H1 (cell line): Measurements from ENCODE around the gene KRT13. TPM values are rescaled to one million over a fixed set of nuclear protein-coding genes. Genes with fewer than 3 reads are reported as not detected.
A peak's percentile ranks its signal among the peaks of the same experiment; 100 is the strongest.

Experiments
- CTCF ChIA-PET: fragments of 300-600 bp; sonication (Branson Sonifier 250); formaldehyde crosslinking; loops from one replicate; lab custom pipeline; 2021; ENCODE audit not compliant: partially characterized antibody; lab: Charles Lee
- POLR2A ChIA-PET: fragments of 300-600 bp; sonication (Branson Sonifier 250); formaldehyde crosslinking; loops from one replicate; lab custom pipeline; 2021; ENCODE audit warnings: inconsistent platforms; ENCODE audit not compliant: partially characterized antibody; lab: Charles Lee
- DNase-seq, 2 experiments: peaks; one replicate each; pipeline versions ENCODE4 v3.0.0 to v3.0.0-alpha.2; 2010 to 2022; ENCODE audit warnings: low spot score in 2 of 2, low read depth in 1 of 2, mixed read lengths in 1 of 2
- FAIRE-seq: peaks from 2 replicates; lab custom pipeline; 2011; peaks lifted over from hg19 to GRCh38; lab: Jason Lieb, UNC
- H2AFZ ChIP-seq: 2 replicates; pipeline ENCODE4 v1.8.1; 2012; ENCODE audit warnings: low read length, inconsistent platforms
- H2AK5ac ChIP-seq: 2 replicates; pipeline ENCODE4 v1.6.1; 2013; ENCODE audit warnings: low read depth, low read length
- H2BK120ac ChIP-seq: replicated peaks from 2 replicates; pipeline ENCODE3; 2013; ENCODE audit warnings: low read depth, low read length, inconsistent platforms
- H2BK12ac ChIP-seq: 2 replicates; pipeline ENCODE4 v1.6.1; 2013; ENCODE audit warnings: low read depth, low read length
- H2BK15ac ChIP-seq: 2 replicates; pipeline ENCODE4 v1.6.1; 2013; ENCODE audit warnings: low read length
- H2BK20ac ChIP-seq: 2 replicates; pipeline ENCODE4 v1.6.1; 2013; ENCODE audit warnings: low read length
- H2BK5ac ChIP-seq: 2 replicates; pipeline ENCODE4 v1.6.1; 2013; ENCODE audit warnings: low read depth, low read length
- H3K14ac ChIP-seq: 2 replicates; pipeline ENCODE4 v1.6.1; 2013; ENCODE audit warnings: inconsistent platforms; ENCODE audit not compliant: insufficient read length
- H3K18ac ChIP-seq: 2 replicates; pipeline ENCODE4 v1.6.1; 2013; ENCODE audit warnings: low read length; ENCODE audit errors: extremely low read depth
- H3K23ac ChIP-seq: 2 replicates; pipeline ENCODE4 v1.6.1; 2013; ENCODE audit warnings: inconsistent platforms; ENCODE audit not compliant: insufficient read length
- H3K23me2 ChIP-seq: 2 replicates; pipeline ENCODE4 v1.6.1; 2013; ENCODE audit warnings: low read depth, low read length
- H3K27ac ChIP-seq: 2 replicates; pipeline ENCODE4 v1.6.1; 2011; ENCODE audit warnings: low read depth, low read length, inconsistent platforms
- H3K27me3 ChIP-seq, 4 experiments: replicated peaks in 1 of 4; 1 replicate in 1 of 4; 2 replicates in 3 of 4; pipeline versions ENCODE4 v1.6.1 to v1.8.1; 2011 to 2013; ENCODE audit warnings: low read length in 3 of 4, mild to moderate bottlenecking in 3 of 4, inconsistent platforms in 2 of 4, mixed read lengths in 2 of 4, moderate library complexity in 1 of 4; ENCODE audit not compliant: control insufficient read depth in 3 of 4, insufficient read depth in 3 of 4; ENCODE audit errors: extremely low read depth in 1 of 4
- H3K36me3 ChIP-seq, 4 experiments: 2 replicates each; pipeline versions ENCODE4 v1.6.1 to v1.8.1; 2011 to 2013; ENCODE audit warnings: mild to moderate bottlenecking in 4 of 4, low read length in 3 of 4, moderate library complexity in 2 of 4, control low read depth in 1 of 4, inconsistent platforms in 1 of 4; ENCODE audit not compliant: insufficient read depth in 4 of 4, control insufficient read depth in 2 of 4
- H3K4ac ChIP-seq: replicated peaks from 2 replicates; pipeline ENCODE3; 2013; ENCODE audit warnings: low read length, low read depth, mixed read lengths, inconsistent platforms; ENCODE audit not compliant: insufficient read length
- H3K4me1 ChIP-seq, 4 experiments: replicated peaks in 1 of 4; 1 replicate in 1 of 4; 2 replicates in 3 of 4; pipeline versions ENCODE4 v1.6.1 to v1.8.1; 2011 to 2013; ENCODE audit warnings: low read length in 3 of 4, inconsistent platforms in 2 of 4, mixed read lengths in 1 of 4; ENCODE audit not compliant: insufficient read depth in 4 of 4, control insufficient read depth in 3 of 4
- H3K4me2 ChIP-seq, 2 experiments: 2 replicates each; pipeline versions ENCODE4 v1.6.1 to v1.8.1; 2011 to 2013; ENCODE audit warnings: low read depth in 2 of 2, low read length in 2 of 2, control low read depth in 1 of 2, inconsistent platforms in 1 of 2, mild to moderate bottlenecking in 1 of 2; ENCODE audit not compliant: insufficient read depth in 1 of 2
- H3K4me3 ChIP-seq, 4 experiments: fragments of 200-600, 300-600 bp in 1 of 4; sonication (generic), shearing (Covaris generic), sonication (Bioruptor Twin) in 1 of 4; 2 replicates each; pipeline versions ENCODE4 v1.5.1 to v1.8.1; 2011 to 2016; ENCODE audit warnings: low read length in 4 of 4, low read depth in 3 of 4, control low read depth in 2 of 4, inconsistent platforms in 2 of 4, mild to moderate bottlenecking in 2 of 4, mixed read lengths in 1 of 4, moderate library complexity in 1 of 4; ENCODE audit not compliant: insufficient read depth in 2 of 4; ENCODE audit errors: extremely low read depth in 1 of 4
- H3K56ac ChIP-seq: replicated peaks from 2 replicates; pipeline ENCODE3; 2013; ENCODE audit warnings: low read depth, mild to moderate bottlenecking, mixed read lengths, low read length, inconsistent platforms; ENCODE audit not compliant: insufficient read length
- H3K79me1 ChIP-seq: 2 replicates; pipeline ENCODE4 v1.6.1; 2013; ENCODE audit warnings: low read depth, low read length, control low read depth
- H3K79me2 ChIP-seq, 2 experiments: 2 replicates each; pipeline versions ENCODE4 v1.6.1 to v1.8.1; 2012 to 2013; ENCODE audit warnings: low read length in 2 of 2, mild to moderate bottlenecking in 2 of 2, inconsistent platforms in 1 of 2; ENCODE audit not compliant: insufficient read depth in 2 of 2, control insufficient read depth in 1 of 2
- H3K9ac ChIP-seq, 4 experiments: replicated peaks in 1 of 4; 1 replicate in 1 of 4; 2 replicates in 3 of 4; pipeline versions ENCODE4 v1.6.1 to v1.8.1; 2011 to 2013; ENCODE audit warnings: low read depth in 3 of 4, low read length in 3 of 4, control low read depth in 2 of 4, mild to moderate bottlenecking in 2 of 4, moderate library complexity in 2 of 4, inconsistent platforms in 1 of 4; ENCODE audit errors: extremely low read depth in 1 of 4
- H3K9me3 ChIP-seq, 2 experiments: 2 replicates each; pipeline versions ENCODE4 v1.6.1 to v1.8.1; 2012 to 2013; ENCODE audit warnings: mild to moderate bottlenecking in 2 of 2, moderate library complexity in 2 of 2, control low read depth in 1 of 2, inconsistent platforms in 1 of 2, low read depth in 1 of 2, low read length in 1 of 2, mixed read lengths in 1 of 2; ENCODE audit not compliant: insufficient read depth in 2 of 2
- H4K20me1 ChIP-seq, 2 experiments: replicated peaks in 1 of 2; 2 replicates each; pipeline versions ENCODE3 to v1.8.1; 2011 to 2013; ENCODE audit warnings: inconsistent platforms in 2 of 2, low read length in 2 of 2, mild to moderate bottlenecking in 1 of 2; ENCODE audit not compliant: insufficient read depth in 2 of 2, control insufficient read depth in 1 of 2
- H4K5ac ChIP-seq: 2 replicates; pipeline ENCODE4 v1.6.1; 2013; ENCODE audit warnings: low read length, low read depth, mixed read lengths, inconsistent platforms; ENCODE audit not compliant: insufficient read length
- H4K8ac ChIP-seq: 2 replicates; pipeline ENCODE4 v1.8.0; 2013; ENCODE audit warnings: mild to moderate bottlenecking, moderate library complexity, low read length, inconsistent platforms; ENCODE audit not compliant: insufficient read depth; ENCODE audit errors: extremely low read depth
- H4K91ac ChIP-seq: replicated peaks from 2 replicates; pipeline ENCODE3; 2013; ENCODE audit warnings: low read length, mixed read lengths, inconsistent platforms; ENCODE audit not compliant: insufficient read length
- BCL11A ChIP-seq, 2 experiments: IDR thresholded peaks; one replicate each; pipeline ENCODE4 v1.6.1; 2011; ENCODE audit warnings: low read depth in 2 of 2, low read length in 2 of 2, mild to moderate bottlenecking in 2 of 2
- E2F6 ChIP-seq: IDR thresholded peaks from 2 replicates; pipeline ENCODE4 v1.6.1; 2012; ENCODE audit warnings: inconsistent platforms
- GABPA ChIP-seq: IDR thresholded peaks from 2 replicates; pipeline ENCODE4 v1.6.1; 2011; ENCODE audit warnings: mild to moderate bottlenecking, low read length, moderate library complexity, borderline replicate concordance; ENCODE audit not compliant: insufficient read depth
- RBBP5 ChIP-seq: IDR thresholded peaks from 2 replicates; pipeline ENCODE4 v1.7.1; 2012; ENCODE audit warnings: low read depth, mild to moderate bottlenecking, inconsistent platforms, low read length, moderate library complexity, borderline replicate concordance
- RNF2 ChIP-seq: fragments of 200-900, 300-1000 bp; sonication (generic); IDR thresholded peaks from 2 replicates; pipeline ENCODE4 v1.7.1; 2016; ENCODE audit warnings: borderline replicate concordance, low read depth, mild to moderate bottlenecking, antibody characterized with exemption, low read length; ENCODE audit not compliant: poor library complexity, severe bottlenecking; ENCODE audit errors: missing control alignments
- TCF12 ChIP-seq: IDR thresholded peaks from 2 replicates; pipeline ENCODE4 v1.6.1; 2011; ENCODE audit warnings: low read depth, mild to moderate bottlenecking, low read length
- USF2 ChIP-seq: IDR thresholded peaks from 2 replicates; pipeline ENCODE4 v1.6.1; 2011; ENCODE audit warnings: low read length, improper control_type of control experiment
- WGBS, 2 experiments: shearing (Covaris generic) in 1 of 2; methylation state at CpG; one replicate each; pipeline versions ENCODE4 v1.1.6 to v1.1.7; 2013 to 2015; ENCODE audit warnings: low lambda C conversion rate in 2 of 2, mixed read lengths in 2 of 2, inconsistent platforms in 1 of 2, low coverage in 1 of 2, missing lambda C conversion rate in 1 of 2; ENCODE audit not compliant: insufficient replicate concordance in 2 of 2, insufficient coverage in 1 of 2, insufficient read length in 1 of 2; ENCODE audit errors: extremely low coverage in 1 of 2, missing lambda C conversion rate in 1 of 2; 5-methylcytosine and 5-hydroxymethylcytosine counted together
- polyA plus RNA-seq, 7 experiments: library from polyadenylated mRNA; depleted of rRNA in 3 of 7; stranded (reverse) in 5 of 7; unstranded in 2 of 7; fragments of >200 nt in 5 of 7; fragments of 200-250 nt in 2 of 7; gene quantifications; 1 replicate in 5 of 7; 2 replicates in 1 of 7; 4 replicates in 1 of 7; pipeline versions ENCODE4 v1.2.1 to v1.2.3, GENCODE V29; 2011 to 2013; ENCODE audit warnings: missing spikeins in 2 of 7, mixed read lengths in 2 of 7
- total RNA-seq: library from RNA; stranded (reverse); fragmentation: NEBNext Ultra II Directional; extraction: Animal tissue kit (Norgen Biotek cat#: 25700); gene quantifications from 2 replicates; pipeline ENCODE4 v1.2.1, GENCODE V29; 2021

Gene KRT13
- total and polyA plus RNA-seq, 2 of the 8 experiments (the other 6 are each of a cell fraction or from before 2014, with no cell fraction given) = 0.09 TPM; not detected in 1

GRCh38 chr17:41518031-41518430 lies 12.6 kb upstream of the KRT13 start:
- no peak overlapping the region for H3K56ac ChIP-seq
- no peak overlapping the region for H3K4me3 ChIP-seq
- 92% methylated on average over 3 of the region's 3 CpGs; no CpG with 5 or more reads in 1 of the 2 experiments for WGBS, 2 experiments
- POLR2A ChIA-PET = interaction anchor here (8.0 kb wide), 1 partner anchor 11 kb away, joined by 69 read pairs; the partner anchor contains the start of gene KRT19
- peaks cover 0 to 16% (median 10%) of the 10 kb centered on the region in 4 experiments; a peak in 6 of 7 replicates for H3K4me1 ChIP-seq
- H3K23ac ChIP-seq = no peak overlapping the region
- H2BK120ac ChIP-seq = no peak overlapping the region
- H3K79me2 ChIP-seq = no peaks in the 10 kb centered on the region
- no peaks in the 10 kb centered on the region for H3K79me1 ChIP-seq
- peaks cover 0 to 8% (median 1%) of the 10 kb centered on the region in 4 experiments; a peak in 2 of 8 replicates for H3K36me3 ChIP-seq
- no peak for FAIRE-seq
- no peaks in the 10 kb centered on the region; a peak in 1 of 7 replicates for H3K27me3 ChIP-seq
- no peak overlapping the region for H3K27ac ChIP-seq
- H2AK5ac ChIP-seq = no peak overlapping the region
- H2AFZ ChIP-seq = no peak overlapping the region
- no peak overlapping the region for H3K18ac ChIP-seq
- DNase-seq = no peak
- H3K4ac ChIP-seq = no peak overlapping the region
- H4K8ac ChIP-seq = no peak overlapping the region
- H4K5ac ChIP-seq = no peak overlapping the region
- no peak overlapping the region for H2BK5ac ChIP-seq
- H3K9me3 ChIP-seq = no peaks in the 10 kb centered on the region
- peaks cover 2 to 3% of the 10 kb centered on the region in 2 experiments for H4K20me1 ChIP-seq
- H3K14ac ChIP-seq = no peak overlapping the region
- no peaks in the 10 kb centered on the region; the same call in 1 of the 2 replicates for H3K23me2 ChIP-seq
- no peak overlapping the region for H2BK15ac ChIP-seq
- H4K91ac ChIP-seq = no peak overlapping the region
- peak overlapping the region; percentile 17; the same call in 1 of the 2 replicates for H2BK12ac ChIP-seq
- H2BK20ac ChIP-seq = no peak overlapping the region
- no peak overlapping the region for H3K4me2 ChIP-seq
- H3K9ac ChIP-seq = no peak overlapping the region
- TF ChIP-seq E2F6 (no peak), RNF2 (no peak), USF2 (no peak), TCF12 (no peak), BCL11A (IDR thresholded peaks at IDR 0.05; ENCODE audit: low read depth in 2 of 2, low read length in 2 of 2) (no peak), RBBP5 (no peak), GABPA (no peak)
- TF ChIP-seq, all 59 proteins: peak for 0
- CTCF ChIA-PET = interaction anchor here (1.2 to 3.4 kb wide), 5 partner anchors 31 to 130 kb away, joined by 4 to 13 read pairs (median 6); no protein-coding TSS in a partner anchor
